ENCODE data around the gene MRPL33.

The MRPL33 gene

DNA sequence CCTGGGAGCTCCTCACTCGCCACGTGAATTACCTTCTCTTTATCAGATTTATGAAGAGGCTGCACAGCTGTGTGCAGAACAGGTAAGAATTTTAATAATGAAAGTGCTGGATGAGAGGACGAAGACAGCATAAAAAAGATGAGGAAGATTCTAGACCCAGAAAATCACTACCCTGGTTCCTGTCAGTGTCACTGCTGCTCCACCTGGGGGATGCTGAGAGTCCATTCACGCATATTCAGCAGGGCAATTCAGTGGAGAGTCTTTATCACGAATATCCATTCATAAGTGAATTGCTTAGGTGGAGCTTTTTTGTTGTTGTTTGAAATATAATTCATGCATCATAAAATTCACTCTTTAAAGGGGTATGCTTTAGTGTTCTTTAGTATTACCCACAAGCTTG is 52.0 kb downstream of the MRPL33 start:
- TF ChIP-seq EP300 (IDR thresholded peaks at IDR 0.05; ENCODE audit: borderline replicate concordance) (no peak), TEAD4 (IDR thresholded peaks at IDR 0.05) (no peak), YY1 (IDR thresholded peaks at IDR 0.05; ENCODE audit: low read depth) (no peak), ZBTB7A (IDR thresholded peaks at IDR 0.05; ENCODE audit: low read depth) (no peak), EGR1 (IDR thresholded peaks at IDR 0.05) (no peak), CREB1 (IDR thresholded peaks at IDR 0.05; ENCODE audit: low read depth) (no peak)

- TF ChIP-seq YY1 (IDR thresholded peaks at IDR 0.05; ENCODE audit: low read depth) (no peak), RAD21 (IDR thresholded peaks at IDR 0.05; ENCODE audit: low read depth) (no peak), TCF12 (IDR thresholded peaks at IDR 0.05; ENCODE audit: low read depth) (no peak), EGR1 (IDR thresholded peaks at IDR 0.05) (no peak), TAF1 (IDR thresholded peaks at IDR 0.05; ENCODE audit: low read depth) (no peak), FOXM1 (IDR thresholded peaks at IDR 0.05; ENCODE audit: borderline replicate concordance, low read depth) (no peak)
These were observed 52.9 kb downstream of the MRPL33 start for GRCh38 chr2:27824401-27824800.

DNA sequence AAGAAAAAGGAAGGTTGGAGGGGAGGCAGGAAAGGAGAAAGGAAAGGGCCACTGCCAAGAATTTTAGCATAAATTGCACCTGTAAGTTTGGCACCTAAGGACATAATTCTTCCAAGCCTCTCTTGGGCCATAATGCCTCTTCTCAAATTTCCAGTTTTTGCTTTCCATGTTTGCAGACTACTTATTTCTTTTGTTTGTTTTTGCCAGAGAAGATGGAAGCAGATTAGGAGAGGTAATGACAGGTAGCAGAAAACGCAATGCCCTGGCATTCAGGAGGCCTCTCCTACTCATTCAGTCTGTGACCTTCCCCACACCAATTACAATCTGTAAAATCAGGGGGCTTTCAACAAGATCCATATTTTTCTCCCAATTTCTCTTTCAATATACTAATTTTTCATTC is 56.8 kb downstream of the MRPL33 start:
- TF ChIP-seq CEBPB (IDR thresholded peaks at IDR 0.05): no peak
- TF ChIP-seq FOXM1 (IDR thresholded peaks at IDR 0.05; ENCODE audit: borderline replicate concordance, low read depth): no peak
- TF ChIP-seq TAF1 (IDR thresholded peaks at IDR 0.05; ENCODE audit: low read depth): no peak
- TF ChIP-seq USF1 (IDR thresholded peaks at IDR 0.05): no peak

All from Ishikawa (cell line).